NT2/D1 (cell line): ENCODE results near the gene LHX6.

ENCODE experiments used
- SUZ12 ChIP-seq: IDR thresholded peaks from 2 replicates; pipeline ENCODE4 v1.6.1; 2011; ENCODE audit not compliant: insufficient read length, insufficient read depth; ENCODE audit errors: extremely low read depth
- YY1 ChIP-seq: IDR thresholded peaks from 2 replicates; pipeline ENCODE4 v1.6.1; 2011; ENCODE audit not compliant: insufficient read length, insufficient read depth
- ZNF274 ChIP-seq: IDR thresholded peaks from 2 replicates; pipeline ENCODE4 v1.6.1; 2011; ENCODE audit warnings: mild to moderate bottlenecking, low read depth, low read length

GRCh38 chr9:122207096-122207495 lies 21.7 kb downstream of the LHX6 start:
- no peak for TF ChIP-seq SUZ12
- no peak for TF ChIP-seq YY1
- no peak for TF ChIP-seq ZNF274
